NCI-H1105 (cell line): Measurements from ENCODE around the gene GAGE10.
"Not testable (repeated sequence)": the region's sequence is repeated elsewhere in the genome, so short reads cannot be mapped to it uniquely, and the experiment has no call there.

ENCODE experiments used
- DNase-seq: peaks from one replicate; lab custom pipeline; 2025; lab: John Stamatoyannopoulos, UW

The GAGE10 gene

DNA sequence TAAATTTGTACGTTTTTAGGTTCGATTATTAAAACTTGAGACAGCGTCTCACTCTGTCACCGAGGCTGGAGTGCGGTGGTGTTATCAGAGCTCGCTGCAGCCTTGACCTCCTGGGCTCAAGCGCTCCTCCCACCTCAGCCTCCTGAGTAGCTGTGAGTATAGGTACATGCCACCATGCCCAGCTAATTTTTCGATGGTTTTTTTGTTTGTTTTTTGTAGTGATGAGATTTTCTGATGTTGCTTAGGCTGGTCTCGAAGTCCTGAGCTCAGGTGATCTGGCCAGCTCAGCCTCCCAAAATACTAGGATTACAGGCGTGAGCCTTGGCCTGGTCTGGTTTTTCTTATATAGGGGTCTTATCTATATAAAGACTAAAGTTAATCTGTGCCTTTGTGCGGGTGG lies 27.0 kb downstream of the GAGE10 start:
- DNase-seq, result not testable (repeated sequence)

DNA sequence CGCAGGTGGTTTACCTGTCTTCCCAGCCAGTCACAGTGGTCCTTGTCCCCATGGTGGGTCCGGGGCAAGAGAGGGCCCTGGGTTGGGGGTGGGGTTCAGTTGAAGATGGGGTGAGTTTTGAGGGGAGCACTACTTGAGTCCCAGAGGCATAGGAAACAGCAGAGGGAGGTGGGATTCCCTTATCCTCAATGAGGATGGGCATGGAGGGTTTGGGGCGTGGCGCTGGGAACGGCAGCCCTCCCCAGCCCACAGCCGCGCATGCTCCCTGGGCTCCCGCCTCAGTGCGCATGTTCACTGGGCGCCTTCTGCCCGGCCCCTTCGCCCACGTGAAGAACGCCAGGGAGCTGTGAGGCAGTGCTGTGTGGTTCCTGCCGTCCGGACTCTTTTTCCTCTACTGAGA lies 27.8 kb downstream of the GAGE10 start, which contains the start of gene GAGE13:
GAGE13 (plus strand) TSS at position 301 of the 400 bp plus-strand sequence. CDS start 1,156 bp downstream, outside the sequence.
- DNase-seq, result not testable (repeated sequence)

- not testable (repeated sequence) for DNase-seq
These were observed 28.4 kb downstream of the GAGE10 start for GRCh38 chrX:49331841-49332240.

GRCh38 chrX:49341449-49341848 lies 38.0 kb downstream of the GAGE10 start:
- DNase-seq, result not testable (repeated sequence)

GRCh38 chrX:49344496-49345175 lies 41.2 kb downstream of the GAGE10 start:
- not testable (repeated sequence) for DNase-seq

GRCh38 chrX:49345402-49345801 lies 42.0 kb downstream of the GAGE10 start:
- DNase-seq, result not testable (repeated sequence)

- not testable (repeated sequence) for DNase-seq
These were observed 42.7 kb downstream of the GAGE10 start for GRCh38 chrX:49346150-49346549.
